Activated CD4-positive, alpha-beta T cell treated with anti-CD3 and anti-CD28 coated beads, Interleukin-2, amount 10 ng/mL, durations not matched to agents 24 days and 14 days (primary cell): ENCODE results near the gene PARVB. TPM values are rescaled to one million over a fixed set of nuclear protein-coding genes. Genes with fewer than 3 reads are reported as not detected.

ENCODE experiments used
- DNase-seq: peaks from one replicate; pipeline ENCODE4 v3.0.0; 2022
- H3K27ac Mint-ChIP-seq: one replicate; pipeline ENCODE4 v1.8.0; 2022; ENCODE audit warnings: mild to moderate bottlenecking, mixed read lengths
- H3K27me3 Mint-ChIP-seq: one replicate; pipeline ENCODE4 v1.8.0; 2022; ENCODE audit warnings: mixed read lengths
- H3K36me3 Mint-ChIP-seq: one replicate; pipeline ENCODE4 v1.8.0; 2022; ENCODE audit warnings: low read depth, mild to moderate bottlenecking, mixed read lengths
- H3K4me1 Mint-ChIP-seq: one replicate; pipeline ENCODE4 v1.8.0; 2021; ENCODE audit warnings: mixed read lengths
- H3K4me3 Mint-ChIP-seq: one replicate; pipeline ENCODE4 v1.8.0; 2022; ENCODE audit warnings: mild to moderate bottlenecking, moderate library complexity, mixed read lengths
- H3K9me3 Mint-ChIP-seq: one replicate; pipeline ENCODE4 v1.8.0; 2021; ENCODE audit warnings: mixed read lengths
- intact Hi-C: fragments of 100-400 bp; cut with micrococcal nuclease; formaldehyde crosslinking; loops from one replicate; pipeline ENCODE4 v1.15.1; 2023
- total RNA-seq: library from RNA; stranded (reverse); gene quantifications from 2 replicates; pipeline ENCODE4 v1.2.3, GENCODE V29; 2022

PARVB gene
- total RNA-seq, 1 donor from 2014 or later = 112 TPM

GRCh38 chr22:44067033-44067432 lies 42.9 kb downstream of the PARVB start:
- H3K4me3 Mint-ChIP-seq = no peak overlapping the region
- no peak overlapping the region for H3K27ac Mint-ChIP-seq
- DNase-seq = no peak
- intact Hi-C loops = no loop called here
- peaks cover 7% of the 10 kb centered on the region for H3K4me1 Mint-ChIP-seq
- no peaks in the 10 kb centered on the region for H3K27me3 Mint-ChIP-seq
- H3K36me3 Mint-ChIP-seq = peaks cover under 1% of the 10 kb centered on the region
- H3K9me3 Mint-ChIP-seq = no peaks in the 10 kb centered on the region

GRCh38 chr22:44067901-44068300 lies 43.8 kb downstream of the PARVB start:
- Mint-ChIP-seq H3K9me3 (no peaks in the 10 kb centered on the region), H3K27ac (no peak overlapping the region), H3K36me3 (no peaks in the 10 kb centered on the region), H3K4me3 (no peak overlapping the region), H3K27me3 (no peaks in the 10 kb centered on the region), H3K4me1 (peaks cover 7% of the 10 kb centered on the region)
- no peak for DNase-seq
- intact Hi-C loops = no loop called here

GRCh38 chr22:44068422-44069191 lies 44.5 kb downstream of the PARVB start:
- Mint-ChIP-seq H3K27ac (no peak overlapping the region), H3K4me1 (peaks cover 7% of the 10 kb centered on the region), H3K36me3 (no peaks in the 10 kb centered on the region), H3K4me3 (no peak overlapping the region), H3K9me3 (no peaks in the 10 kb centered on the region), H3K27me3 (no peaks in the 10 kb centered on the region)
- no peak for DNase-seq
- intact Hi-C loops = no loop called here

- H3K4me3 Mint-ChIP-seq = no peak overlapping the region
- intact Hi-C loops = no loop called here
- no peaks in the 10 kb centered on the region for H3K9me3 Mint-ChIP-seq
- H3K27me3 Mint-ChIP-seq = no peaks in the 10 kb centered on the region
- no peaks in the 10 kb centered on the region for H3K36me3 Mint-ChIP-seq
- no peak for DNase-seq
- peaks cover 7% of the 10 kb centered on the region for H3K4me1 Mint-ChIP-seq
- no peak overlapping the region for H3K27ac Mint-ChIP-seq
Observed at GRCh38 chr22:44070029-44070428, 45.9 kb downstream of the PARVB start.

GRCh38 chr22:44071781-44072326 lies 47.8 kb downstream of the PARVB start:
- no peaks in the 10 kb centered on the region for H3K36me3 Mint-ChIP-seq
- no peak for DNase-seq
- intact Hi-C loops = no loop called here
- no peaks in the 10 kb centered on the region for H3K9me3 Mint-ChIP-seq
- no peak overlapping the region for H3K4me3 Mint-ChIP-seq
- H3K27ac Mint-ChIP-seq = no peak overlapping the region
- no peaks in the 10 kb centered on the region for H3K27me3 Mint-ChIP-seq
- H3K4me1 Mint-ChIP-seq = peaks cover 8% of the 10 kb centered on the region

- H3K27me3 Mint-ChIP-seq = no peaks in the 10 kb centered on the region
- H3K27ac Mint-ChIP-seq = no peak overlapping the region
- intact Hi-C loops = no loop called here
- peaks cover 2% of the 10 kb centered on the region for H3K4me1 Mint-ChIP-seq
- no peaks in the 10 kb centered on the region for H3K36me3 Mint-ChIP-seq
- H3K9me3 Mint-ChIP-seq = no peaks in the 10 kb centered on the region
- DNase-seq = no peak
- H3K4me3 Mint-ChIP-seq = no peak overlapping the region
Observed at GRCh38 chr22:44074337-44074984, 50.4 kb downstream of the PARVB start.

GRCh38 chr22:44075022-44075421 lies 50.9 kb downstream of the PARVB start:
- no peaks in the 10 kb centered on the region for H3K27me3 Mint-ChIP-seq
- H3K4me1 Mint-ChIP-seq = peaks cover 2% of the 10 kb centered on the region
- H3K36me3 Mint-ChIP-seq = no peaks in the 10 kb centered on the region
- no peak overlapping the region for H3K4me3 Mint-ChIP-seq
- no peak for DNase-seq
- intact Hi-C loops = no loop called here
- no peaks in the 10 kb centered on the region for H3K9me3 Mint-ChIP-seq
- H3K27ac Mint-ChIP-seq = no peak overlapping the region

GRCh38 chr22:44075670-44076069 lies 51.6 kb downstream of the PARVB start:
- Mint-ChIP-seq H3K4me1 (peaks cover 2% of the 10 kb centered on the region), H3K9me3 (no peaks in the 10 kb centered on the region), H3K4me3 (no peak overlapping the region), H3K27ac (no peak overlapping the region), H3K27me3 (no peaks in the 10 kb centered on the region), H3K36me3 (no peaks in the 10 kb centered on the region)
- intact Hi-C loops = no loop called here
- no peak for DNase-seq

- Mint-ChIP-seq H3K27me3 (no peaks in the 10 kb centered on the region), H3K4me1 (peaks cover 2% of the 10 kb centered on the region), H3K27ac (no peak overlapping the region), H3K9me3 (no peaks in the 10 kb centered on the region), H3K36me3 (no peaks in the 10 kb centered on the region), H3K4me3 (no peak overlapping the region)
- intact Hi-C loops = no loop called here
- DNase-seq = no peak
Observed at GRCh38 chr22:44076825-44077224, 52.7 kb downstream of the PARVB start.

- H3K36me3 Mint-ChIP-seq = peaks cover 5% of the 10 kb centered on the region
- H3K9me3 Mint-ChIP-seq = no peaks in the 10 kb centered on the region
- H3K4me1 Mint-ChIP-seq = peaks cover 1% of the 10 kb centered on the region
- intact Hi-C loops = loop anchor here (1.0 kb wide), 2 partner anchors 88 to 545 kb away; no protein-coding TSS in a partner anchor
- peak; percentile 89 for DNase-seq
- H3K4me3 Mint-ChIP-seq = no peak overlapping the region
- H3K27ac Mint-ChIP-seq = no peak overlapping the region
- H3K27me3 Mint-ChIP-seq = no peaks in the 10 kb centered on the region
Observed at GRCh38 chr22:44080936-44081861, 57.1 kb downstream of the PARVB start.

GRCh38 chr22:44082801-44083200 lies 58.7 kb downstream of the PARVB start:
- Mint-ChIP-seq H3K4me1 (no peaks in the 10 kb centered on the region), H3K9me3 (no peaks in the 10 kb centered on the region), H3K36me3 (peaks cover 7% of the 10 kb centered on the region), H3K4me3 (no peak overlapping the region), H3K27me3 (no peaks in the 10 kb centered on the region), H3K27ac (no peak overlapping the region)
- no peak for DNase-seq
- intact Hi-C loops = no loop called here

GRCh38 chr22:44084044-44084772 lies 60.1 kb downstream of the PARVB start:
- no peak overlapping the region for H3K4me3 Mint-ChIP-seq

GRCh38 chr22:44085743-44086270 lies 61.7 kb downstream of the PARVB start:
- H3K27ac Mint-ChIP-seq = no peak overlapping the region
- peaks cover 7% of the 10 kb centered on the region for H3K36me3 Mint-ChIP-seq
- H3K4me1 Mint-ChIP-seq = peaks cover under 1% of the 10 kb centered on the region
- intact Hi-C loops = loop anchor here (1.0 kb wide), 1 partner anchor 93 kb away; no protein-coding TSS in a partner anchor
- no peak overlapping the region for H3K4me3 Mint-ChIP-seq
- no peaks in the 10 kb centered on the region for H3K27me3 Mint-ChIP-seq
- DNase-seq = peak; percentile 80
- H3K9me3 Mint-ChIP-seq = no peaks in the 10 kb centered on the region

More at GRCh38 chr22:44084044-44084772, 60.1 kb downstream of the PARVB start:
- Mint-ChIP-seq H3K27ac (no peak overlapping the region), H3K9me3 (no peaks in the 10 kb centered on the region), H3K36me3 (peaks cover 7% of the 10 kb centered on the region), H3K27me3 (no peaks in the 10 kb centered on the region), H3K4me1 (no peaks in the 10 kb centered on the region)
- intact Hi-C loops = no loop called here
- DNase-seq = no peak
